ENCODE data around the gene PRKAG3. TPM values are rescaled to one million over a fixed set of nuclear protein-coding genes. Genes with fewer than 3 reads are reported as not detected.
"Not testable (repeated sequence)": the region's sequence is repeated elsewhere in the genome, so short reads cannot be mapped to it uniquely, and the experiment has no call there.

The PRKAG3 gene
- total and polyA plus RNA-seq, 9 of the 15 experiments (the other 6 are each of a cell fraction or from before 2014, with no cell fraction given), result not detected

- TF ChIP-seq U2AF2 (optimal IDR thresholded peaks at IDR 0.05; ENCODE audit: low read depth, low read length) (no peak), RBM14 (IDR thresholded peaks at IDR 0.05; ENCODE audit: borderline replicate concordance, insufficient read depth, low read depth, low read length) (no peak)
These were observed 18.1 kb upstream of the PRKAG3 start (continued) for GRCh38 chr2:218849721-218850120.

GRCh38 chr2:218846963-218847362 lies 15.4 kb upstream of the PRKAG3 start:
- not testable (repeated sequence) for BruUV-seq (replicated peaks)

DNA sequence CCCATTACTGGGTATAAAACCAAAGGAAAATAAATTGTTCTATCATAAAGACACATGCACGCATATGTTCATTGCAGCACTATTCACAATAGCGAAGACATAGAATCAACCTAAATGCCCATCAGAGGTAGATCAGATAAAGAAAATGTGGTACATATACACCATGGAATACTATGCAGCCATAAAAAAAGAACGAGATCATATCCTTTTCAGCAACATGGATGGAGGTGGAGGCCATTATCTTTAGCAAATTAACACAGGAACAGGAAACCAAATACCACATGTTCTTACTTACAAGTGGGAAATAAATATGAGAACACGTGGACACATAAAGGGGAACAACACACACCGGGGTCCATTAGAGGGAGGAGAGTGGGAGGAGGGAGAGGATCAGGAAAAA lies 12.7 kb upstream of the PRKAG3 start:
- intact Hi-C loops (cut with micrococcal nuclease); H3K4me1 ChIP-seq (replicated peaks in 1 of 2; ENCODE audit: control insufficient read depth in 2 of 2, insufficient read depth in 2 of 2, low read length in 2 of 2); H3K9ac ChIP-seq (ENCODE audit: insufficient read depth in 1 of 2, low read depth in 2 of 2, low read length in 2 of 2); DNase-seq (ENCODE audit: extremely low read depth in 1 of 4, low spot score in 3 of 4); H3K9me1 ChIP-seq (ENCODE audit: control insufficient read depth, insufficient read depth, low read length); H3K4me3 ChIP-seq; H2AFZ ChIP-seq (ENCODE audit: low read depth, low read length); H3K36me3 ChIP-seq (ENCODE audit: control insufficient read depth, insufficient read depth, low read length); H4K20me1 ChIP-seq (replicated peaks; ENCODE audit: control insufficient read depth, insufficient read depth, low read length); H3K9me3 ChIP-seq (replicated peaks; ENCODE audit: control insufficient read depth, insufficient read depth, low read depth, low read length); FAIRE-seq; H3K79me2 ChIP-seq (ENCODE audit: control insufficient read depth, insufficient read depth, low read length); BruUV-seq (replicated peaks); H3K27ac ChIP-seq (ENCODE audit: extremely low read depth, low read depth, low read length); POLR2A ChIA-PET; CTCF ChIA-PET (ENCODE audit: low intra/inter-chr PET ratio); H3K27me3 ChIP-seq (ENCODE audit: control insufficient read depth in 2 of 2, insufficient read depth in 2 of 2, low read length in 2 of 2); H3K4me2 ChIP-seq (ENCODE audit: insufficient read depth, low read length); ATAC-seq: not testable (repeated sequence)
- in situ Hi-C loops (cut with MboI), result loop anchor here (10.0 kb wide), 1 partner anchor 120 kb away; no protein-coding TSS in a partner anchor
- peak; percentile 74 for TF ChIP-seq ZNF146 (CRISPR knock-in tag; IDR thresholded peaks at IDR 0.05; ENCODE audit: unreplicated experiment)
- 9% methylated on average over 5 of the region's 5 CpGs for WGBS (ENCODE audit: insufficient coverage, low coverage, missing lambda C conversion rate)

More at GRCh38 chr2:218846963-218847362, 15.4 kb upstream of the PRKAG3 start:
- H3K27ac ChIP-seq (ENCODE audit: extremely low read depth, low read depth, low read length); H2AFZ ChIP-seq (ENCODE audit: low read depth, low read length); H3K4me2 ChIP-seq (ENCODE audit: insufficient read depth, low read length); H3K27me3 ChIP-seq (ENCODE audit: control insufficient read depth in 2 of 2, insufficient read depth in 2 of 2, low read length in 2 of 2); H3K79me2 ChIP-seq (ENCODE audit: control insufficient read depth, insufficient read depth, low read length); H3K4me1 ChIP-seq (replicated peaks in 1 of 2; ENCODE audit: control insufficient read depth in 2 of 2, insufficient read depth in 2 of 2, low read length in 2 of 2); DNase-seq (ENCODE audit: extremely low read depth in 1 of 4, low spot score in 3 of 4); H3K9ac ChIP-seq (ENCODE audit: insufficient read depth in 1 of 2, low read depth in 2 of 2, low read length in 2 of 2); H3K9me3 ChIP-seq (replicated peaks; ENCODE audit: control insufficient read depth, insufficient read depth, low read depth, low read length); H4K20me1 ChIP-seq (replicated peaks; ENCODE audit: control insufficient read depth, insufficient read depth, low read length); H3K36me3 ChIP-seq (ENCODE audit: control insufficient read depth, insufficient read depth, low read length); FAIRE-seq; ATAC-seq; H3K4me3 ChIP-seq; H3K9me1 ChIP-seq (ENCODE audit: control insufficient read depth, insufficient read depth, low read length): not testable (repeated sequence)
- CTCF ChIA-PET (ENCODE audit: low intra/inter-chr PET ratio), result interaction anchor here (0.5 to 2.2 kb wide), 7 partner anchors 120 to 678 kb away, joined by 3 to 32 read pairs (median 9); partner anchors contain the start of genes BCS1L, TTLL4 and ZNF142
- in situ Hi-C loops (cut with MboI) (loop anchor here (10.0 kb wide), 1 partner anchor 122 kb away; no protein-coding TSS in a partner anchor), intact Hi-C loops (cut with micrococcal nuclease) (loop anchor here (2.0 to 5.0 kb wide), 5 partner anchors 118 to 680 kb away; partner anchors contain the start of genes BCS1L, CXCR1, TTLL4 and ZNF142)
- POLR2A ChIA-PET, result interaction anchor here (0.6 to 1.0 kb wide), 4 partner anchors 120 to 195 kb away, joined by 3 to 4 read pairs (median 3); no protein-coding TSS in a partner anchor
- 8% methylated on average over 2 of the region's 18 CpGs for WGBS (ENCODE audit: insufficient coverage, low coverage, missing lambda C conversion rate)

All from K562 (cell line).